ENCODE results near the gene BST2. TPM values are rescaled to one million over a fixed set of nuclear protein-coding genes. Genes with fewer than 3 reads are reported as not detected.
A peak's percentile ranks its signal among the peaks of the same experiment; 100 is the strongest.

The BST2 gene
- total and polyA plus RNA-seq, 9 of the 15 experiments (the other 6 are each of a cell fraction or from before 2014, with no cell fraction given), result 11.2 to 232 (median 151) TPM

- TF ChIP-seq ZNF398 (CRISPR knock-in tag; IDR thresholded peaks at IDR 0.05) (no peak), MTA3 (IDR thresholded peaks at IDR 0.05; ENCODE audit: borderline replicate concordance) (0 out of 2 replicates have a peak, but pooled peaks have one; percentile 47), ZNF512 (tag; IDR thresholded peaks at IDR 0.05) (no peak), ETV6 (IDR thresholded peaks at IDR 0.05; ENCODE audit: borderline replicate concordance in 1 of 2, low read depth in 2 of 2, low read length in 1 of 2) (no peak), ETV6 (CRISPR knock-in tag; IDR thresholded peaks at IDR 0.05; ENCODE audit: borderline replicate concordance) (no peak), ZNF740 (CRISPR knock-in tag; IDR thresholded peaks at IDR 0.05) (peak; percentile 71; the same call in 1 of the 2 replicates), ZNF740 (tag; IDR thresholded peaks at IDR 0.05) (no peak), ARID3A (IDR thresholded peaks at IDR 0.05; ENCODE audit: borderline replicate concordance, low read depth, low read length) (no peak), RNF219 (CRISPR knock-in tag; IDR thresholded peaks at IDR 0.05) (no peak), MTA1 (IDR thresholded peaks at IDR 0.05; ENCODE audit: borderline replicate concordance) (peak; percentile 62; the same call in 1 of the 2 replicates), E4F1 (CRISPR knock-in tag; IDR thresholded peaks at IDR 0.05; ENCODE audit: borderline replicate concordance) (0 out of 2 replicates have a peak, but pooled peaks have one; percentile 18), ZKSCAN1 (IDR thresholded peaks at IDR 0.05; ENCODE audit: low read depth, low read length) (no peak), SREBF2 (CRISPR knock-in tag; IDR thresholded peaks at IDR 0.05) (no peak)
Observed at GRCh38 chr19:17448131-17448967, 42.9 kb upstream of the BST2 start, which contains the start of gene TMEM221 (continued).
